HEK293 (cell line): ENCODE measurements around the gene LRRC51.
A peak's percentile ranks its signal among the peaks of the same experiment; 100 is the strongest.

Source experiments
- BCL11A ChIP-seq: fragments of 450-650 bp; formaldehyde crosslinking; IDR thresholded peaks from 2 replicates; pipeline ENCODE4 v1.5.1; 2016; ENCODE audit warnings: low read depth, missing biosample characterization, missing genetic modification characterization
- BCL11B ChIP-seq: fragments of 450-650 bp; formaldehyde crosslinking; IDR thresholded peaks from 2 replicates; pipeline ENCODE4 v1.5.1; 2016; ENCODE audit warnings: low read depth, missing biosample characterization, missing genetic modification characterization
- GFI1B ChIP-seq: fragments of 450-650 bp; formaldehyde crosslinking; IDR thresholded peaks from 2 replicates; pipeline ENCODE4 v1.5.1; 2016; ENCODE audit warnings: missing biosample characterization, missing genetic modification characterization
- KLF7 ChIP-seq: fragments of 450-650 bp; formaldehyde crosslinking; IDR thresholded peaks from 2 replicates; pipeline ENCODE4 v1.5.1; 2016; ENCODE audit warnings: missing biosample characterization, missing genetic modification characterization, borderline replicate concordance
- KLF8 ChIP-seq: fragments of 450-650 bp; formaldehyde crosslinking; IDR thresholded peaks from 2 replicates; pipeline ENCODE4 v1.5.1; 2016; ENCODE audit warnings: missing biosample characterization, missing genetic modification characterization
- KLF9 ChIP-seq: fragments of 450-650 bp; formaldehyde crosslinking; IDR thresholded peaks from 2 replicates; pipeline ENCODE4 v1.5.1; 2016; ENCODE audit warnings: missing biosample characterization, missing genetic modification characterization, low read depth
- OVOL3 ChIP-seq: fragments of 450-650 bp; formaldehyde crosslinking; IDR thresholded peaks from 2 replicates; pipeline ENCODE4 v1.5.1; 2016; ENCODE audit warnings: missing biosample characterization, missing genetic modification characterization
- SP2 ChIP-seq: fragments of 450-650 bp; formaldehyde crosslinking; IDR thresholded peaks from 2 replicates; pipeline ENCODE4 v1.5.1; 2016; ENCODE audit warnings: missing biosample characterization, missing genetic modification characterization
- YY1 ChIP-seq: fragments of 450-650 bp; formaldehyde crosslinking; IDR thresholded peaks from 2 replicates; pipeline ENCODE4 v1.5.1; 2018; ENCODE audit warnings: missing biosample characterization, missing genetic modification characterization
- YY2 ChIP-seq: fragments of 450-650 bp; formaldehyde crosslinking; IDR thresholded peaks from 2 replicates; pipeline ENCODE4 v1.5.1; 2016; ENCODE audit warnings: missing biosample characterization, missing genetic modification characterization
- ZBTB20 ChIP-seq: fragments of 450-650 bp; formaldehyde crosslinking; IDR thresholded peaks from 2 replicates; pipeline ENCODE4 v1.5.1; 2016; ENCODE audit warnings: missing biosample characterization, missing genetic modification characterization
- ZBTB48 ChIP-seq: fragments of 450-650 bp; formaldehyde crosslinking; IDR thresholded peaks from 2 replicates; pipeline ENCODE4 v1.5.1; 2016; ENCODE audit warnings: missing biosample characterization, missing genetic modification characterization
- ZNF10 ChIP-seq: fragments of 450-650 bp; formaldehyde crosslinking; IDR thresholded peaks from 2 replicates; pipeline ENCODE4 v1.5.1; 2017; ENCODE audit warnings: missing biosample characterization, missing genetic modification characterization
- ZNF169 ChIP-seq: fragments of 450-650 bp; formaldehyde crosslinking; IDR thresholded peaks from 2 replicates; pipeline ENCODE4 v1.5.1; 2016; ENCODE audit warnings: missing biosample characterization, missing genetic modification characterization
- ZNF175 ChIP-seq: fragments of 450-650 bp; formaldehyde crosslinking; IDR thresholded peaks from 2 replicates; pipeline ENCODE4 v1.5.1; 2016; ENCODE audit warnings: missing biosample characterization, missing genetic modification characterization
- ZNF26 ChIP-seq: fragments of 450-650 bp; formaldehyde crosslinking; IDR thresholded peaks from 2 replicates; pipeline ENCODE4 v1.5.1; 2016; ENCODE audit warnings: missing biosample characterization, missing genetic modification characterization
- ZNF514 ChIP-seq: fragments of 450-650 bp; formaldehyde crosslinking; IDR thresholded peaks from 2 replicates; pipeline ENCODE4 v1.5.1; 2016; ENCODE audit warnings: missing biosample characterization, missing genetic modification characterization
- ZNF518A ChIP-seq: fragments of 450-650 bp; formaldehyde crosslinking; conservative IDR thresholded peaks from 2 replicates; pipeline ENCODE4 v1.5.1; 2016; ENCODE audit warnings: low read depth, missing biosample characterization, missing genetic modification characterization
- ZNF549 ChIP-seq: fragments of 450-650 bp; IDR thresholded peaks from 2 replicates; pipeline ENCODE4 v1.5.1; 2018; ENCODE audit warnings: missing biosample characterization, missing genetic modification characterization, mild to moderate bottlenecking, inconsistent platforms, moderate library complexity
- ZNF555 ChIP-seq: fragments of 450-650 bp; formaldehyde crosslinking; conservative IDR thresholded peaks from 2 replicates; pipeline ENCODE4 v1.5.1; 2017; ENCODE audit warnings: missing biosample characterization, mild to moderate bottlenecking, missing genetic modification characterization, inconsistent platforms
- ZNF600 ChIP-seq: fragments of 450-650 bp; formaldehyde crosslinking; IDR thresholded peaks from 2 replicates; pipeline ENCODE4 v1.5.1; 2016; ENCODE audit warnings: missing biosample characterization, missing genetic modification characterization
- ZNF624 ChIP-seq: fragments of 450-650 bp; formaldehyde crosslinking; IDR thresholded peaks from 2 replicates; pipeline ENCODE4 v1.5.1; 2017; ENCODE audit warnings: missing biosample characterization, missing genetic modification characterization
- ZNF660 ChIP-seq: fragments of 450-650 bp; IDR thresholded peaks from 2 replicates; pipeline ENCODE4 v1.5.1; 2018; ENCODE audit warnings: missing biosample characterization, mild to moderate bottlenecking, missing genetic modification characterization
- ZSCAN18 ChIP-seq: fragments of 450-650 bp; formaldehyde crosslinking; IDR thresholded peaks from 2 replicates; pipeline ENCODE4 v1.5.1; 2016; ENCODE audit warnings: missing biosample characterization, missing genetic modification characterization
- TF ChIP-seq, protein P1 (sequence below): fragments of 450-650 bp; formaldehyde crosslinking; IDR thresholded peaks from 2 replicates; pipeline ENCODE4 v1.5.1; 2016; ENCODE audit warnings: missing biosample characterization, missing genetic modification characterization
- TF ChIP-seq, protein P2 (sequence below): fragments of 450-650 bp; formaldehyde crosslinking; IDR thresholded peaks from 2 replicates; pipeline ENCODE4 v1.5.1; 2017; ENCODE audit warnings: missing biosample characterization, missing genetic modification characterization
- TF ChIP-seq, protein P3 (sequence below): fragments of 450-650 bp; formaldehyde crosslinking; IDR thresholded peaks from 2 replicates; pipeline ENCODE4 v1.5.1; 2017; ENCODE audit warnings: missing biosample characterization, missing genetic modification characterization

The LRRC51 gene

DNA sequence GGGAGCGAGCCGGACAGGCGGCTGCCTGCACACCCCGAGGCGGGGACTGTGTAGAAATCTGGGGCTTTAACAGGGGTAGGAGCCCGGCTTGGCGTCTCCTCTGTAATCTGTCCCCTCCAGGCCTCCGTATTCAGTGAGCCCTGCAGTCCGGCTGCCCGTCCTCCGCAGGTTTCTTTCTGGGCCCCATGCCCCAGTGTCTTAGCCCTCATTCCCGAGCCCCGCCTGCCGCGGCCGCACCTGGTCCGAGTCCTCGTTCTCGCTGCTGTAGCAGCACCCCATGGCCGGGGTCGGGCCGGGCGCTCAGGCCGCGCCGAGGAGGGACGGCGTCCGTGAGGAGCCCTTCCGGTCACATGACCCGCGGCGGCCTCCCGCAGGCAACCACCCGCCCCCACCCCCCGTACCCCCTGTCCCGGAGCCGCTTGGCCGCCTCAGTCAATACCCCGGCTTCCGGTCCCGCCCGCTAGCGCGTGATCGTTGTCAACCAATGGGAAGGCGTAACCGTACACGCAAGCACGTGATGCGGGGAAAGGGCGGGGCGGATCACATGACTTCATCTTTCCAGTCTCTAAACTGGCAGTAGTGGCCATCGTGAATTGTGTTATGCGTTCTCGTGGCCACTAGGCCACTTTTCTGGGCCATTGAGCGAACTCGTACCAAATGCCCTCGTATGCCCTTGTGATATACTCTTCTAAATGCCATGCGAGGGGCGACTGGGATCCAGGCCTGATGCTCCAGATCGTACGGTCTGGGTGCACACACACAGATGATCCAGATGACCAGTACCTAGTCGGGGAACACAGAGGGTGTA lies 22.5 kb downstream of the LRRC51 start, which contains the start of gene LAMTOR1 (continued):
- TF ChIP-seq BCL11B (tag by site-specific recombination) (peak; percentile 32; the same call in 1 of the 2 replicates), KLF9 (tag by site-specific recombination) (peak; percentile 87), KLF7 (tag by site-specific recombination) (peak; percentile 76; the same call in 1 of the 2 replicates), BCL11A (no peak), ZNF624 (no peak), ZBTB48 (tag by site-specific recombination) (0 out of 2 replicates have a peak, but pooled peaks have one; percentile 47), YY2 (tag by site-specific recombination) (no peak), SP2 (tag by site-specific recombination) (peak; percentile 85), ZNF175 (no peak), ZNF660 (tag by site-specific recombination) (0 out of 2 replicates have a peak, but pooled peaks have one; percentile 31), ZNF169 (tag by site-specific recombination) (no peak), ZSCAN18 (no peak), ZNF555 (no peak), ZNF514 (tag by site-specific recombination) (no peak), GFI1B (tag by site-specific recombination) (no peak), ZNF549 (no peak), KLF8 (tag by site-specific recombination) (peak; percentile 63), ZNF518A (peak; percentile 52; the same call in 1 of the 2 replicates), YY1 (tag by site-specific recombination) (peak; percentile 35; the same call in 1 of the 2 replicates), OVOL3 (tag by site-specific recombination) (no peak), ZNF10 (no peak), ZBTB20 (tag by site-specific recombination) (no peak), ZNF26 (tag by site-specific recombination) (no peak), ZNF600 (tag by site-specific recombination) (no peak)
- TF ChIP-seq, protein P1, sequence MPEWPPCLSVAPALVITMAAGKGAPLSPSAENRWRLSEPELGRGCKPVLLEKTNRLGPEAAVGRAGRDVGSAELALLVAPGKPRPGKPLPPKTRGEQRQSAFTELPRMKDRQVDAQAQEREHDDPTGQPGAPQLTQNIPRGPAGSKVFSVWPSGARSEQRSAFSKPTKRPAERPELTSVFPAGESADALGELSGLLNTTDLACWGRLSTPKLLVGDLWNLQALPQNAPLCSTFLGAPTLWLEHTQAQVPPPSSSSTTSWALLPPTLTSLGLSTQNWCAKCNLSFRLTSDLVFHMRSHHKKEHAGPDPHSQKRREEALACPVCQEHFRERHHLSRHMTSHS (tag by site-specific recombination), result no peak
- TF ChIP-seq, protein P2, sequence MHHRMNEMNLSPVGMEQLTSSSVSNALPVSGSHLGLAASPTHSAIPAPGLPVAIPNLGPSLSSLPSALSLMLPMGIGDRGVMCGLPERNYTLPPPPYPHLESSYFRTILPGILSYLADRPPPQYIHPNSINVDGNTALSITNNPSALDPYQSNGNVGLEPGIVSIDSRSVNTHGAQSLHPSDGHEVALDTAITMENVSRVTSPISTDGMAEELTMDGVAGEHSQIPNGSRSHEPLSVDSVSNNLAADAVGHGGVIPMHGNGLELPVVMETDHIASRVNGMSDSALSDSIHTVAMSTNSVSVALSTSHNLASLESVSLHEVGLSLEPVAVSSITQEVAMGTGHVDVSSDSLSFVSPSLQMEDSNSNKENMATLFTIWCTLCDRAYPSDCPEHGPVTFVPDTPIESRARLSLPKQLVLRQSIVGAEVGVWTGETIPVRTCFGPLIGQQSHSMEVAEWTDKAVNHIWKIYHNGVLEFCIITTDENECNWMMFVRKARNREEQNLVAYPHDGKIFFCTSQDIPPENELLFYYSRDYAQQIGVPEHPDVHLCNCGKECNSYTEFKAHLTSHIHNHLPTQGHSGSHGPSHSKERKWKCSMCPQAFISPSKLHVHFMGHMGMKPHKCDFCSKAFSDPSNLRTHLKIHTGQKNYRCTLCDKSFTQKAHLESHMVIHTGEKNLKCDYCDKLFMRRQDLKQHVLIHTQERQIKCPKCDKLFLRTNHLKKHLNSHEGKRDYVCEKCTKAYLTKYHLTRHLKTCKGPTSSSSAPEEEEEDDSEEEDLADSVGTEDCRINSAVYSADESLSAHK (tag by site-specific recombination), result no peak
- TF ChIP-seq, protein P3, sequence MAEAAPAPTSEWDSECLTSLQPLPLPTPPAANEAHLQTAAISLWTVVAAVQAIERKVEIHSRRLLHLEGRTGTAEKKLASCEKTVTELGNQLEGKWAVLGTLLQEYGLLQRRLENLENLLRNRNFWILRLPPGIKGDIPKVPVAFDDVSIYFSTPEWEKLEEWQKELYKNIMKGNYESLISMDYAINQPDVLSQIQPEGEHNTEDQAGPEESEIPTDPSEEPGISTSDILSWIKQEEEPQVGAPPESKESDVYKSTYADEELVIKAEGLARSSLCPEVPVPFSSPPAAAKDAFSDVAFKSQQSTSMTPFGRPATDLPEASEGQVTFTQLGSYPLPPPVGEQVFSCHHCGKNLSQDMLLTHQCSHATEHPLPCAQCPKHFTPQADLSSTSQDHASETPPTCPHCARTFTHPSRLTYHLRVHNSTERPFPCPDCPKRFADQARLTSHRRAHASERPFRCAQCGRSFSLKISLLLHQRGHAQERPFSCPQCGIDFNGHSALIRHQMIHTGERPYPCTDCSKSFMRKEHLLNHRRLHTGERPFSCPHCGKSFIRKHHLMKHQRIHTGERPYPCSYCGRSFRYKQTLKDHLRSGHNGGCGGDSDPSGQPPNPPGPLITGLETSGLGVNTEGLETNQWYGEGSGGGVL (tag by site-specific recombination), result no peak
